Amygdala (tissue), 56 donors: ENCODE measurements around the gene BCL2L1.
A peak's percentile ranks its signal among the peaks of the same experiment; 100 is the strongest.

Experiments used
- DNase-seq, 56 donors: peaks; one replicate each; lab custom pipeline; 2025; lab: John Stamatoyannopoulos, UW

The BCL2L1 gene

GRCh38 chr20:31711179-31712111 lies 11.2 kb downstream of the BCL2L1 start:
- no peak for DNase-seq

- DNase-seq, result peak in 2 of 56 donors; percentile 7 to 53
Observed at GRCh38 chr20:31710423-31711108, 12.1 kb downstream of the BCL2L1 start.

GRCh38 chr20:31709939-31710338 lies 12.7 kb downstream of the BCL2L1 start:
- no peak for DNase-seq

GRCh38 chr20:31708736-31709534 lies 13.7 kb downstream of the BCL2L1 start:
- DNase-seq, result no peak

- peak in 7 of 56 donors; percentile 14 to 53 (median 22) for DNase-seq
Observed at GRCh38 chr20:31707994-31708735, 14.5 kb downstream of the BCL2L1 start.

GRCh38 chr20:31707258-31707615 lies 15.4 kb downstream of the BCL2L1 start:
- no peak for DNase-seq

GRCh38 chr20:31706607-31707257 lies 15.9 kb downstream of the BCL2L1 start:
- DNase-seq, result no peak

- DNase-seq, result no peak
Observed at GRCh38 chr20:31705598-31706597, 16.8 kb downstream of the BCL2L1 start.

- no peak for DNase-seq
Observed at GRCh38 chr20:31705191-31705590, 17.5 kb downstream of the BCL2L1 start.

- DNase-seq, result no peak
Observed at GRCh38 chr20:31704225-31705119, 18.2 kb downstream of the BCL2L1 start.

GRCh38 chr20:31701591-31701990 lies 21.1 kb downstream of the BCL2L1 start:
- DNase-seq, result no peak

- no peak for DNase-seq
Observed at GRCh38 chr20:31700747-31701146, 21.9 kb downstream of the BCL2L1 start.

- DNase-seq, result no peak
Observed at GRCh38 chr20:31699801-31700728, 22.6 kb downstream of the BCL2L1 start.

- DNase-seq, result peak in 39 of 56 donors; percentile 9 to 70 (median 38)
Observed at GRCh38 chr20:31698803-31699718, 23.6 kb downstream of the BCL2L1 start.

GRCh38 chr20:31698243-31698802 lies 24.3 kb downstream of the BCL2L1 start:
- DNase-seq, result no peak
